HG02571 (cell line): ENCODE results near the gene TACR3.
"Not testable (repeated sequence)": the region's sequence is repeated elsewhere in the genome, so short reads cannot be mapped to it uniquely, and the experiment has no call there.

Experiments used
- ATAC-seq: cut with Tn5 transposase; IDR thresholded peaks from one replicate; pipeline ENCODE4 v1.9.1; 2021; ENCODE audit warnings: mild to moderate bottlenecking, moderate library complexity; ENCODE audit not compliant: unreplicated experiment

TACR3 gene, protein sequence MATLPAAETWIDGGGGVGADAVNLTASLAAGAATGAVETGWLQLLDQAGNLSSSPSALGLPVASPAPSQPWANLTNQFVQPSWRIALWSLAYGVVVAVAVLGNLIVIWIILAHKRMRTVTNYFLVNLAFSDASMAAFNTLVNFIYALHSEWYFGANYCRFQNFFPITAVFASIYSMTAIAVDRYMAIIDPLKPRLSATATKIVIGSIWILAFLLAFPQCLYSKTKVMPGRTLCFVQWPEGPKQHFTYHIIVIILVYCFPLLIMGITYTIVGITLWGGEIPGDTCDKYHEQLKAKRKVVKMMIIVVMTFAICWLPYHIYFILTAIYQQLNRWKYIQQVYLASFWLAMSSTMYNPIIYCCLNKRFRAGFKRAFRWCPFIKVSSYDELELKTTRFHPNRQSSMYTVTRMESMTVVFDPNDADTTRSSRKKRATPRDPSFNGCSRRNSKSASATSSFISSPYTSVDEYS

GRCh38 chr4:103719830-103720207 is at the start of gene TACR3:
Gene TACR3, minus strand, starts transcription at chr4:103719985. Its CDS starts 310 bp downstream, at chr4:103719675.
- ATAC-seq, result no peak

DNA sequence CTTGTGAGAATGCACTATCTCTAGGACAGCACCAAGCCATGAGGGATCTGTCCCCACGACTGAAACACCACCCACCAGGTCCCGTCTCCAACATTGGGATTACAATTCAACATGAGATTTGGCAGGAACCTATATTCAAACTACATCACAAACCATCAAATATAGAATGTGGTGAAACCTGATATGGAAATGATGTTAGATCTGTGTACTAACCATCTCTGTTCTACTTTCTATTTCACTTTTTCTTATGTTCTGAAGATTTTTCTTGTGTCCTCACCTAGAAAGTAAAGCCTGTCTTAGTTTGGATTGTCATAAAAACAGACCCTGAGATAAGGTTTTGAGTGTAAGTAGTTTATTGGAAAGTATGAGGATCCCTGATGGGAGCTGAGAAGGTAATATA is 37.8 kb upstream of the TACR3 start:
- ATAC-seq, result no peak

- ATAC-seq, result no peak
Measured at GRCh38 chr4:103756741-103757140, 37.0 kb upstream of the TACR3 start.

- no peak for ATAC-seq
Measured at GRCh38 chr4:103754844-103755243, 35.1 kb upstream of the TACR3 start.

- ATAC-seq, result no peak
Measured at GRCh38 chr4:103753868-103754653, 34.3 kb upstream of the TACR3 start.

DNA sequence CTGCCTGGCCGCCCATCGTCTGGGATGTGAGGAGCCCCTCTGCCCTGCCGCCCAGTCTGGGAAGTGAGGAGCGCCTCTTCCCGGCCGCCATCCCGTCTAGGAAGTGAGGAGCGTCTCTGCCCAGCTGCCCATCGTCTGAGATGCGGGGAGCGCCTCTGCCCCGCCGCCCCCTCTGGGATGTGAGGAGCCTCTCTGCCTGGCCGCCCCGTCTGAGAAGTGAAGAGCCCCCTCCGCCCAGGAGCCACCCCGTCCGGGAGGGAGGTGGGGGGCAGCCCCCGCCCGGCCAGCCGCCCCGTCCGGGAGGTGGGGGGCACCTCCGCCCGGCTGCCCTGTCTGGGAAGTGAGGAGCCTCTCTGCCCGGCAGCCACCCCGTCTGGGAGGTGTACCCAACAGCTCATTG is 3.4 kb upstream of the TACR3 start:
- ATAC-seq, result not testable (repeated sequence)

DNA sequence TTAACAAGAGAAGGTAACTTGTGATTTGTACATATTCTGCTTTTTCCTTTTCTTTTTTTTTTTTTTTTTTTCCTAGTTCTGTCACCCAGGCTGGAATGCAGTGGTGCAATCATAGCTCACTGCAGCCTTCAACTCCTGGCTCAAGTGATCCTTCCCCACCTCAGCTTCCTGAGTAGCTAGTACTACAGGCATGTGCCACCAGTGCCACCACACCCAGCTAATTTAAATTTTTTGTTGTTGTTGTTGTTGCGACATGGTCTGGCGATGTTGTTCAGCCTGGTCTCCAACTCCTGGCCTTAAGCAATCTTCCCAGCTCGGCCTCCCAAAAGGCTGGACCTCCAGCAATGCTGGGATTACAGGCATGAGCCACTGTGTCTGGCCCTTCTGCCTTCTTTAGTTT is 1.5 kb upstream of the TACR3 start:
- no peak for ATAC-seq

- no peak for ATAC-seq
Measured at GRCh38 chr4:103720661-103721060, 876 bp upstream of the TACR3 start.

DNA sequence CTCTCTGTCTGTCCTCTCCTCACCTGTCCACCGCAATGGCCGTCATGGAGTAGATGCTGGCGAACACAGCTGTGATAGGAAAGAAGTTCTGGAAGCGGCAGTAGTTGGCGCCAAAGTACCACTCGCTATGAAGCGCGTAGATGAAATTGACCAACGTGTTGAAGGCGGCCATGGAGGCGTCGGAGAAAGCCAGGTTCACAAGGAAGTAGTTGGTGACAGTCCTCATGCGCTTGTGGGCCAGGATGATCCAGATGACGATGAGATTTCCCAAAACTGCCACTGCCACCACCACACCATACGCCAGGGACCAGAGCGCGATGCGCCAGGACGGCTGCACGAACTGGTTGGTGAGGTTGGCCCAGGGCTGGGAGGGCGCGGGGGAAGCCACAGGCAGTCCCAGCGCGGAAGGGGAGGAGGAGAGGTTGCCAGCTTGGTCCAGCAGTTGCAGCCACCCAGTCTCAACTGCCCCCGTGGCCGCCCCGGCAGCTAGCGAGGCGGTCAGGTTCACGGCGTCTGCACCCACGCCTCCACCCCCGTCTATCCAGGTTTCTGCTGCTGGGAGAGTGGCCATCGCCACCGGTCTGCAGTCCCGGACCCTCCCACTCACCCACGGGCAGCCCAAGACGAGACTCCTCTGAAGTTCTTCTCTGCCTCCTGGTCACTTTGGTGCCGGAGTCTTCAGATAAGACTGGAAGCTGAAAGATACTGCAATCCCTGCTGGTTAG is 518 bp downstream of the TACR3 start:
- no peak for ATAC-seq

- no peak for ATAC-seq
Measured at GRCh38 chr4:103692615-103693014, 27.2 kb downstream of the TACR3 start.

DNA sequence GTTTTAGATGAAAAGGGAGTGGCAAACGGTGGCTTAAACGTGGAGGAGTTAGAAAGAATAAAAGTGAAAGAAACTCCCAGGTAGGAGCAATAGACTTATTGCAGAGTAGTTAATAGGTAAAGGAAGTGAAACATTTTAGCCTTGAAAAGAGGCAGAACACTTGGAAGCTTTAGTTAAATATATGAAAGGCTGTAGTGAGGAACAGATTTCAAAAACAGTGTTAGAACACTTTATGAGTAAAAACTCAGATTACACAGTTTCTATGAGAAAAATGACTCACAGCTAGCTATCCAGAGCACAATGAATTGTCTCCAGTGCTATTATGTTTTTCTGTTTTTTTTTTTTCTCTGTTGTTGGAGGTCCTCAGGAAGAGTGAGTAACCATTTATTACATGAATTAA is 45.8 kb downstream of the TACR3 start:
- ATAC-seq, result no peak

DNA sequence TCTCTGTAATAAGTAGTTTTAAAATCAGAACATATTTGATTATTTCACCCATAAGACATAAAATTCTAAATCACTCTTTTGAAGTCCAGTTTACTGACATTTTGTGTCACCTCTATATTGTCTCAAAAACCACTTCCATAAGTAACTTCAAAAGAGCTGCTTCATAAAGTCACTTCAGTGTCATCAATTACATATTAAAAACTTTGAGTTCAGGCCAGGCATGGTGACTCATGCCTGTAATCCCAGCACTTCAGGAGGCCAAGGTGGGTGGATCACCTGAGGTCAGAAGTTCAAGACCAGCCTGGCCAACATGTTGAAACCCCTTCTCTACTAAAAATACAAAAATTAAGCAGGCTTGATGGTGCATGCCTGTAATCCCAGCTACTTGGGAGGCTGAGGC is 53.0 kb downstream of the TACR3 start:
- ATAC-seq, result not testable (repeated sequence)

- ATAC-seq, result no peak
Measured at GRCh38 chr4:103664436-103665075, 55.2 kb downstream of the TACR3 start.

DNA sequence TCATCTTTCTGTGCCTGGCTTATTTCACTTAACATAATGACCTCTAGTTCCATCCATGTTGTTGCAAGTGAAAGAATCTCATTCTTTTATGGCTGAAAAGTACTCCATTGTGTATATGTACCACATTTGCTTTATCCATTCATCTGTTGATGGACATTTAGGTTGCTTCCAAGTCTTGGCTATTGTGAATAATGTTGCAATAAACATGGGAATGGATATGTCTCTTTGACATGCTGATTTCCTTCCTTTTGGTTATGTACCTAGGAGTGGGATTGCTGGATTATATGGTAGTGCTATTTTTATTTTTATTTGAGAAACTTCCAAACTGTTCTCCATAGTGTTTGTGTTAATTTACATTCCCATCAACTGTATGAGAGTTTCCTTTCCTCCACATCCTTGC is 71.2 kb downstream of the TACR3 start:
- no peak for ATAC-seq

- no peak for ATAC-seq
Measured at GRCh38 chr4:103645991-103646390, 73.8 kb downstream of the TACR3 start.

- ATAC-seq, result no peak
Measured at GRCh38 chr4:103634236-103634635, 85.5 kb downstream of the TACR3 start.

DNA sequence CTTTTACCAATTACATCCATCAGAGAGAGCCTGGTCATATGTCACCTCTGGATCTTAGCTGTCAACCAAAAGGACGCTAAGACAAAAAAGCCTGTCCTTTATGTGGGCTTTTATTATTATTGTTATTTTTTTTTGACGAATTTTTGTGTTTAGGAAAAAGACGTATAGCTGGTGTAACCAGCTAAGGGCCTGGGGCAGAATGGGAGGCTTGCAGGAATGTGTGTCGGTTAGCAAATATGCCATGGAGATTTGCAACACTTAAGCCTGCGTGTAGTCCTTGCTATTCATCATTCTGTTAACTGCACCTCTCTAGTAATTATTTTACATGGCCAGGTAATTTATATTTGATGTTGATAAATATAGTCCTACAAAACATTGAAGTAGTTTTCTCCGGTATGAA is 93.5 kb downstream of the TACR3 start:
- no peak for ATAC-seq

DNA sequence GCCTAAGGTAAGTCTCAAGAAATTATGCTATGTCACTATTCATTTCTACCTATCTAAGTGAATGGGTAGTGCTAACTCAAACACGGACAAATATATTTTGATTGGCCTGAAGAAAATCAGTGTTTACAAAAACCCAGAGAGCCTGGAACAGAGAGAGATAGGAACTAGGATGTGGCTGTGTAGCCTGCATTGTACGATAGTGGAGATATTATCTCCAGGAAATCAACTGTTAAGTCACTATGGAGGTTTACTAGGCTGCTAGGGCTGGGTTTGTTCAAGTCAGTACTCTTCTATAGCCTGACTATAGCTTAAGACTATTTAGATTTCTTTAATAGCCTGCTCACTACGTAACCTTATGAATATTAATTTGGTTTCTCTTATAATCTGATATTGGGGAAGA is 127.9 kb downstream of the TACR3 start:
- ATAC-seq, result no peak

- no peak for ATAC-seq
Measured at GRCh38 chr4:103567591-103567990, 152.2 kb downstream of the TACR3 start.

DNA sequence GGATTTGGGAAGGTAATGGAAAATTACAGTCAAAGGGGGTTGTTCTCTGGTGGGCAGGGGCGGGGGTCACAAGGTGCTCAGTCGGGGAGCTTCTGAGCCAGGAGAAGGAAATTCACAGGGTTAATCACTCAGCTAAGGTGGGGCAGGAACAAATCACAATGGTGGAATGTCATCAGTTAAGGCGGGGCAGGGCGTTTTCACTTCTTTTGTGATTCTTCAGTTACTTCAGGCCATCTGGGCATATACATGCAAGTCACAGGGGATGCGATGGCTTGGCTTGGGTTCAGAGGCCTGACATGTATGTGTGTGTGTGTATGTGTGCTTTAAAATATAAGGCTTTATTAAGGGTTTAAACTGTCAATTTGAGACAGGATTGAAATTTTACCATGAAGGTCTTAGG is 160.6 kb downstream of the TACR3 start:
- not testable (repeated sequence) for ATAC-seq
